K562 (cell line): ENCODE data around the gene AK5.

Source experiments
- ARID3A ChIP-seq: IDR thresholded peaks from 2 replicates; pipeline ENCODE4 v1.6.1; 2012; ENCODE audit warnings: low read depth, low read length, improper control_type of control experiment, borderline replicate concordance
- CTCF ChIP-seq, 3 experiments: IDR thresholded peaks in 2 of 3; conservative IDR thresholded peaks in 1 of 3; 2 replicates each; pipeline ENCODE4 v1.5.1; 2011 to 2012; ENCODE audit warnings: low read length in 3 of 3, mild to moderate bottlenecking in 3 of 3, control low read depth in 2 of 3, improper control_type of control experiment in 1 of 3, inconsistent platforms in 1 of 3, low read depth in 1 of 3, mixed read lengths in 1 of 3, moderate library complexity in 1 of 3; ENCODE audit not compliant: insufficient read depth in 2 of 3
- ERF ChIP-seq: fragments of 450-650 bp; formaldehyde crosslinking; IDR thresholded peaks from 2 replicates; pipeline ENCODE4 v1.4.0; 2020; ENCODE audit warnings: mild to moderate bottlenecking, mixed read lengths
- EZH2 ChIP-seq: IDR thresholded peaks from 2 replicates; pipeline ENCODE4 v1.6.1; 2012; ENCODE audit warnings: low read depth, mild to moderate bottlenecking, inconsistent platforms, low read length, borderline replicate concordance
- HDAC1 ChIP-seq, 2 experiments: fragments of 450-650 bp; IDR thresholded peaks; 2 replicates each; pipeline ENCODE4 v1.6.1; 2016 to 2017; ENCODE audit warnings: inconsistent platforms in 1 of 2, mild to moderate bottlenecking in 1 of 2, moderate library complexity in 1 of 2
- TGIF2 ChIP-seq: sonication (generic); formaldehyde crosslinking; IDR thresholded peaks from 2 replicates; pipeline ENCODE4 v1.8.1; 2022; ENCODE audit warnings: mild to moderate bottlenecking, missing genetic modification reagents, moderate library complexity
- ZNF384 ChIP-seq: IDR thresholded peaks from 2 replicates; pipeline ENCODE4 v1.6.1; 2012; ENCODE audit warnings: low read depth, low read length, improper control_type of control experiment
- ZNF589 ChIP-seq: fragments of 200-800 bp; sonication (Bioruptor generic); IDR thresholded peaks from 2 replicates; pipeline ENCODE4 v1.6.1; 2016; ENCODE audit warnings: low read depth, missing genetic modification characterization, missing compliant biosample characterization
- ZNF639 ChIP-seq, 2 experiments: fragments of 200-800 bp in 1 of 2; sonication (Bioruptor generic) in 1 of 2; sonication (generic) in 1 of 2; formaldehyde crosslinking in 1 of 2; IDR thresholded peaks in 1 of 2; conservative IDR thresholded peaks in 1 of 2; 2 replicates each; pipeline versions ENCODE4 v1.5.0 to v1.6.1; 2016 to 2020; ENCODE audit warnings: missing compliant biosample characterization in 1 of 2, missing genetic modification characterization in 1 of 2, missing genetic modification reagents in 1 of 2

GRCh38 chr1:77509051-77509492 lies 227.3 kb downstream of the AK5 start:
- no peak for TF ChIP-seq TGIF2 (CRISPR knock-in tag)
- no peak for TF ChIP-seq ARID3A
- no peak for TF ChIP-seq ZNF589 (CRISPR knock-in tag)
- no peak for TF ChIP-seq ZNF384
- no peak for TF ChIP-seq CTCF (IDR thresholded peaks at IDR 0.05 in 2 of 3, conservative IDR thresholded peaks at IDR 0.05 in 1 of 3; ENCODE audit: insufficient read depth in 2 of 3, low read depth in 1 of 3, low read length in 3 of 3)
- no peak for TF ChIP-seq ZNF639 (CRISPR knock-in tag; conservative IDR thresholded peaks at IDR 0.05 in 1 of 2, IDR thresholded peaks at IDR 0.05 in 1 of 2)
- TF ChIP-seq HDAC1 (IDR thresholded peaks at IDR 0.05), result no peak
- no peak for TF ChIP-seq EZH2
- no peak for TF ChIP-seq ERF (CRISPR knock-in tag)
